ENCODE measurements around the gene GPR137. TPM values are rescaled to one million over a fixed set of nuclear protein-coding genes. Genes with fewer than 3 reads are reported as not detected.

GPR137 gene
- total and polyA plus RNA-seq, 12 donors: 16.4 to 43.0 (median 24.3) TPM

DNA sequence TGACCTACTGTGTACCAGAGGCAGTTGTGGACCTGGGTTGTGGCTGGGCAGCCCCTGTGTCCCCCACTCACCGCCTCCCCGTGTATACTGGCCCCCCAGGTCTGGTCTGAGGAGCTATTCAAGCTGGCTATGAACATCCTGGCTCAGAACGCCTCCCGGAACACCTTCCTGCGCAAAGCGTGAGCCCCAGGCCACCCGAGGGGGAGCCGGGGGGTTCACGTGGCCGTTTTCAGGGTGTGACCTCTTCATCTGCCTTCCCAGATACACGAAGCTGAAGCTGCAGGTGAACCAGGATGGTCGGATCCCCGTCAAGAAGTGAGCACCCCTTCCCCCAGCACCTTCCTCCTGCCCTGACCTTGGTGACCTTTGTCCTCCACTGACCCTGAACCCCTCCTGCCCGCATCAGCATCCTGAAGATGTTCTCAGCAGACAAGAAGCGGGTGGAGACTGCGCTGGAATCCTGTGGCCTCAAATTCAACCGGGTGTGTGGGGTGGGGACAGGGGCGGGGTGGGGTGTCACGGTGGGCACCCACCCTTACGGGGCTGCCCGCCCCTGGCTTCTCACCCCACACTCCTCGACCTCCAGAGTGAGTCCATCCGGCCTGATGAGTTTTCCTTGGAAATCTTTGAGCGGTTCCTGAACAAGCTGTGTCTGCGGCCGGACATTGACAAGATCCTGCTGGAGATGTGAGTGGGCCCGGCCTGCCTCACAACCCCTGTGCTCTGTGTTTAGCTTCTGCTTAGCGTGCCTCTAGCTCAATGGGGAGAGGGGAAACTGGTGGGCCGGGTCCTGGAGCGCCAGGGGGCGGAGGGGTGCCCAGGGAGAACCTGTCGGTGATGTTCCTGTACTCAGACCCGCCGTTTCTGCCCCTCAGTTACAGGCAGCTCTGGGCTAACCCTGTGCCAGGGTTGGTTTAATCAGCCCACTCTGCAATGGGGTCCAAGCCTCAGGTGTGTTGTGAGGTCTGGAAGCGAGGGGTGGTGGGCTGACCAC lies 30.2 kb upstream of the GPR137 start:
- no peaks in the 10 kb centered on the region for H3K9me3 ChIP-seq
- DNase-seq (no peak), ATAC-seq (no peak)
- H3K36me3 ChIP-seq: peaks cover 0 to 63% (median 25%) of the 10 kb centered on the region in 9 donors
- peaks cover 0 to 36% (median 30%) of the 10 kb centered on the region in 9 donors for H3K4me1 ChIP-seq
- intact Hi-C loops (cut with DNase I): no loop called here
- H3K27ac ChIP-seq: no peak overlapping the region
- no peak for TF ChIP-seq CTCF (IDR thresholded peaks at IDR 0.05)
- no peak overlapping the region for H3K4me3 ChIP-seq
- H3K27me3 ChIP-seq: no peaks in the 10 kb centered on the region
- WGBS, 2 donors: 88 to 91% methylated on average over 35 of the region's 35 CpGs

DNA sequence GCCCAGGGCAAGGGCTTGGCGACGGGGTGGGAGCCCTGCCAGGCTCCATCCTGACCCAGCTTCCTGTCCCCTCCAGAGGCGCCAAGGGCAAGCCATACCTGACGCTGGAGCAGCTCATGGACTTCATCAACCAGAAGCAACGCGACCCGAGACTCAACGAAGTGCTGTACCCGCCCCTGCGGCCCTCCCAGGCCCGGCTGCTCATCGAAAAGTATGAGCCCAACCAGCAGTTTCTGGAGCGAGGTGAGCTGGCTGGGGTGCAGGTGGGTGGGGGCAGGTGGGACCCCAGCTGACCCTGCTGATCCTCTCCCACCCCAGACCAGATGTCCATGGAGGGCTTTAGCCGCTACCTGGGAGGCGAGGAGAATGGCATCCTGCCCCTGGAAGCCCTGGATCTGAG lies 29.3 kb upstream of the GPR137 start:
- H3K9me3 ChIP-seq: no peaks in the 10 kb centered on the region
- ATAC-seq (no peak), DNase-seq (no peak)
- no peak for TF ChIP-seq CTCF (IDR thresholded peaks at IDR 0.05)
- H3K27ac ChIP-seq: no peak overlapping the region
- H3K27me3 ChIP-seq: no peaks in the 10 kb centered on the region
- H3K4me3 ChIP-seq: no peak overlapping the region
- H3K4me1 ChIP-seq: peaks cover 0 to 28% (median 23%) of the 10 kb centered on the region in 9 donors
- H3K36me3 ChIP-seq: peaks cover 0 to 72% (median 25%) of the 10 kb centered on the region in 9 donors
- intact Hi-C loops (cut with DNase I): no loop called here
- 81 to 90% methylated on average over 15 of the region's 15 CpGs for WGBS, 2 donors

DNA sequence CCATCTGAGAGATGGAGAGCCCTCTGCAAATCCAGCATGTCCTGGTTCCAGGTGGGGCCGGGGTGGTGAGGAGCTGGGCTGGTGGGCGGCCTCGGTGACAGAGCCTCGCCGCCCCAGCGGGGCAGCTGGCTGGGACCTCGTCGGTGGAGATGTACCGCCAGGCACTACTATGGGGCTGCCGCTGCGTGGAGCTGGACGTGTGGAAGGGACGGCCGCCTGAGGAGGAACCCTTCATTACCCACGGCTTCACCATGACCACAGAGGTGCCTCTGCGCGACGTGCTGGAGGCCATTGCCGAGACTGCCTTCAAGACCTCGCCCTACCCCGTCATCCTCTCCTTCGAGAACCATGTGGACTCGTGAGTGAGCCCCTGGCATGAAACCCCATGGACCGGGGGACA lies 27.3 kb upstream of the GPR137 start:
- H3K9me3 ChIP-seq: no peaks in the 10 kb centered on the region
- no peak overlapping the region for H3K27ac ChIP-seq
- DNase-seq (no peak), ATAC-seq (no peak)
- WGBS, 2 donors: 90 to 92% methylated on average over 21 to 24 of the region's 24 CpGs
- intact Hi-C loops (cut with DNase I): no loop called here
- H3K4me3 ChIP-seq: no peak overlapping the region
- H3K36me3 ChIP-seq: peaks cover 0 to 92% (median 40%) of the 10 kb centered on the region in 9 donors
- TF ChIP-seq CTCF (IDR thresholded peaks at IDR 0.05): no peak
- peaks cover 0 to 10% (median 8%) of the 10 kb centered on the region in 9 donors for H3K4me1 ChIP-seq
- no peaks in the 10 kb centered on the region for H3K27me3 ChIP-seq

DNA sequence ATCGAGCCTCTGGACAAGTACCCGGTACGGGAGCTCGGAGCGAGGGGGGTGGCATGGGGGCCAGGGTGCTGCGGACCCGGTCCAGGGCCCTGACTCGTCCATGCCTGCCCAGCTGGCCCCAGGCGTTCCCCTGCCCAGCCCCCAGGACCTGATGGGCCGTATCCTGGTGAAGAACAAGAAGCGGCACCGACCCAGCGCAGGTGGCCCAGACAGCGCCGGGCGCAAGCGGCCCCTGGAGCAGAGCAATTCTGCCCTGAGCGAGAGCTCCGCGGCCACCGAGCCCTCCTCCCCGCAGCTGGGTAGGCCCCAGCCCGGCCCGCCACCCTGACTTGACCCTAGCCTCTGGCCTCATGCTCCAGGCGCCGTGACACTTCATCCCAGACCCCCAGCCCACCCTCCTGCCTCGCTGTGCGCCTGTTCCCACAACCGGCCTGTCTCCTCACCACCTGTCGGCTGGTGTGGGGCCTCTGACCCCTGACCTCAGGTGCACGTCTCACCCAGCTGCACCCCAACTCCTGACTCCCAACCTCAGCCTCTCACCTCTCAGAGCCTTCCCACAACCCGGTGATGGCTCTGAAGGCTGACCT lies 26.6 kb upstream of the GPR137 start:
- Histone ChIP-seq H3K4me3 (no peak overlapping the region), H3K27me3 (no peaks in the 10 kb centered on the region), H3K27ac (no peak overlapping the region), H3K4me1 (peaks cover 0 to 3% (median under 1%) of the 10 kb centered on the region in 9 donors), H3K36me3 (peaks cover 0 to 99% (median 40%) of the 10 kb centered on the region in 9 donors), H3K9me3 (no peaks in the 10 kb centered on the region)
- TF ChIP-seq CTCF (IDR thresholded peaks at IDR 0.05): no peak
- ATAC-seq (no peak), DNase-seq (no peak)
- intact Hi-C loops (cut with DNase I): no loop called here
- 92 to 94% methylated on average over 31 to 32 of the region's 32 CpGs for WGBS, 2 donors

Data from heart right ventricle (tissue), 16 donors.